IMR-90 (cell line): Measurements from ENCODE around the gene ZNF207. TPM values are rescaled to one million over a fixed set of nuclear protein-coding genes. Genes with fewer than 3 reads are reported as not detected.

Experiments used
- ATAC-seq: fragments of 200-7000 bp; cut with Tn5 transposase; 2 replicates; pipeline ENCODE4 v1.9.1; 2020; ENCODE audit warnings: low read depth, mild to moderate bottlenecking, moderate library complexity
- BruUV-seq: library from RNA; stranded (reverse); fragments of 400-500 nt; replicated peaks from 2 replicates; lab custom pipeline; 2021; lab: Mats Ljungman, UMichigan
- CTCF ChIA-PET: fragments of 300-600 bp; formaldehyde crosslinking; extraction: SDS; loops from one replicate; lab custom pipeline; 2021; ENCODE audit warnings: antibody characterized with exemption; lab: Yijun Ruan, JAX
- POLR2A ChIA-PET: fragments of 300-600 bp; sonication (Branson Sonifier 250); formaldehyde crosslinking; loops from one replicate; lab custom pipeline; 2022; ENCODE audit warnings: antibody characterized with exemption; ENCODE audit not compliant: unreplicated experiment; lab: Charles Lee
- DNase-seq: peaks from one replicate; pipeline ENCODE4 v3.0.0; 2013
- H2AFZ ChIP-seq: replicated peaks from 2 replicates; pipeline ENCODE3; 2013; ENCODE audit warnings: low read length, mild to moderate bottlenecking; ENCODE audit not compliant: poor library complexity
- H2AK5ac ChIP-seq: 2 replicates; pipeline ENCODE4 v1.6.1; 2013; ENCODE audit warnings: low read depth, low read length, inconsistent platforms
- H2AK9ac ChIP-seq: replicated peaks from 2 replicates; pipeline ENCODE3; 2013; ENCODE audit warnings: mild to moderate bottlenecking, low read depth, low read length, moderate library complexity; ENCODE audit not compliant: poor library complexity
- H2BK120ac ChIP-seq: 2 replicates; pipeline ENCODE4 v1.6.1; 2013; ENCODE audit warnings: low read depth, low read length, inconsistent platforms
- H2BK15ac ChIP-seq: 3 replicates; pipeline ENCODE4 v1.6.1; 2013; ENCODE audit warnings: low read depth, low read length, inconsistent platforms
- H2BK20ac ChIP-seq: 2 replicates; pipeline ENCODE4 v1.6.1; 2013; ENCODE audit warnings: low read depth, mild to moderate bottlenecking, inconsistent platforms, low read length, moderate library complexity
- H2BK5ac ChIP-seq: 2 replicates; pipeline ENCODE4 v1.6.1; 2013; ENCODE audit warnings: mild to moderate bottlenecking, low read depth, low read length, inconsistent platforms; ENCODE audit not compliant: poor library complexity, severe bottlenecking
- H3K14ac ChIP-seq: replicated peaks from 2 replicates; pipeline ENCODE4 v1.6.1; 2013; ENCODE audit warnings: low read depth, low read length, inconsistent platforms
- H3K18ac ChIP-seq: 2 replicates; pipeline ENCODE4 v1.6.1; 2013; ENCODE audit warnings: low read depth, low read length, control low read depth
- H3K23ac ChIP-seq: 2 replicates; pipeline ENCODE4 v1.6.1; 2013; ENCODE audit warnings: low read depth, low read length, inconsistent platforms
- H3K27ac ChIP-seq: 2 replicates; pipeline ENCODE4 v1.5.1; 2013; ENCODE audit warnings: mild to moderate bottlenecking, control low read depth, low read length; ENCODE audit not compliant: insufficient read depth
- H3K27me3 ChIP-seq: 2 replicates; pipeline ENCODE4 v1.6.1; 2013; ENCODE audit warnings: low read length; ENCODE audit not compliant: control insufficient read depth, insufficient read depth
- H3K36me3 ChIP-seq: 2 replicates; pipeline ENCODE4 v1.6.1; 2013; ENCODE audit warnings: low read length, mixed read lengths; ENCODE audit not compliant: control insufficient read depth, insufficient read depth
- H3K4ac ChIP-seq: 2 replicates; pipeline ENCODE4 v1.6.1; 2013; ENCODE audit warnings: low read depth, low read length, inconsistent platforms
- H3K4me1 ChIP-seq: 2 replicates; pipeline ENCODE4 v1.6.1; 2013; ENCODE audit warnings: low read length, mixed read lengths; ENCODE audit not compliant: control insufficient read depth, insufficient read depth
- H3K4me2 ChIP-seq: 2 replicates; pipeline ENCODE4 v1.6.1; 2013; ENCODE audit warnings: low read depth, mild to moderate bottlenecking, control low read depth, low read length, moderate library complexity
- H3K4me3 ChIP-seq: 2 replicates; pipeline ENCODE4 v1.5.1; 2013; ENCODE audit warnings: low read depth, mild to moderate bottlenecking, control low read depth, low read length, moderate library complexity; ENCODE audit not compliant: insufficient read depth
- H3K56ac ChIP-seq: 2 replicates; pipeline ENCODE4 v1.6.1; 2013; ENCODE audit warnings: low read length, inconsistent platforms; ENCODE audit not compliant: insufficient read depth; ENCODE audit errors: extremely low read depth
- H3K79me1 ChIP-seq, 2 experiments: 2 replicates each; pipeline ENCODE4 v1.6.1; 2013; ENCODE audit warnings: low read length in 2 of 2, inconsistent platforms in 1 of 2, low read depth in 1 of 2
- H3K9ac ChIP-seq: 2 replicates; pipeline ENCODE4 v1.6.1; 2013; ENCODE audit warnings: low read depth, low read length, control low read depth
- H3K9me1 ChIP-seq: 2 replicates; pipeline ENCODE4 v1.6.1; 2013; ENCODE audit warnings: low read length, inconsistent platforms; ENCODE audit not compliant: insufficient read depth
- H3K9me3 ChIP-seq: 2 replicates; pipeline ENCODE4 v1.6.1; 2013; ENCODE audit warnings: low read length; ENCODE audit not compliant: control insufficient read depth, insufficient read depth
- H4K20me1 ChIP-seq: 2 replicates; pipeline ENCODE4 v1.6.1; 2013; ENCODE audit warnings: low read length, inconsistent platforms; ENCODE audit not compliant: insufficient read depth
- H4K5ac ChIP-seq: 2 replicates; pipeline ENCODE4 v1.6.1; 2013; ENCODE audit warnings: mild to moderate bottlenecking, low read depth, low read length, control low read depth
- H4K8ac ChIP-seq, 2 experiments: 2 replicates each; pipeline ENCODE4 v1.6.1; 2013; ENCODE audit warnings: low read depth in 2 of 2, low read length in 2 of 2, control low read depth in 1 of 2, inconsistent platforms in 1 of 2
- H4K91ac ChIP-seq: 2 replicates; pipeline ENCODE4 v1.6.1; 2013; ENCODE audit warnings: low read depth, low read length, inconsistent platforms; ENCODE audit not compliant: insufficient read depth
- BHLHE40 ChIP-seq: fragments of 150-350 bp; IDR thresholded peaks from 2 replicates; pipeline ENCODE4 v1.6.1; 2016; ENCODE audit warnings: mild to moderate bottlenecking, low read depth, low read length
- CEBPB ChIP-seq: IDR thresholded peaks from 2 replicates; pipeline ENCODE4 v1.6.1; 2012; ENCODE audit warnings: low read depth, low read length, improper control_type of control experiment
- CHD1 ChIP-seq: IDR thresholded peaks from 2 replicates; pipeline ENCODE4 v1.6.1; 2012; ENCODE audit warnings: low read depth, low read length, improper control_type of control experiment
- FOS ChIP-seq: fragments of 150-350 bp; IDR thresholded peaks from 2 replicates; pipeline ENCODE4 v1.6.1; 2016; ENCODE audit warnings: low read depth, low read length
- MAZ ChIP-seq: IDR thresholded peaks from 2 replicates; pipeline ENCODE4 v1.6.1; 2012; ENCODE audit warnings: low read depth, mild to moderate bottlenecking, low read length, improper control_type of control experiment, moderate library complexity, borderline replicate concordance
- MXI1 ChIP-seq: IDR thresholded peaks from 2 replicates; pipeline ENCODE4 v1.6.1; 2012; ENCODE audit warnings: low read depth, mild to moderate bottlenecking, low read length, moderate library complexity, borderline replicate concordance
- NFE2L2 ChIP-seq: fragments of 150-350 bp; IDR thresholded peaks from 2 replicates; pipeline ENCODE4 v1.6.1; 2016; ENCODE audit warnings: low read depth, mild to moderate bottlenecking, low read length
- RCOR1 ChIP-seq: IDR thresholded peaks from 2 replicates; pipeline ENCODE4 v1.6.1; 2012; ENCODE audit warnings: mild to moderate bottlenecking, low read length, improper control_type of control experiment; ENCODE audit not compliant: insufficient replicate concordance
- RFX5 ChIP-seq: IDR thresholded peaks from 2 replicates; pipeline ENCODE4 v1.8.0; 2012; ENCODE audit warnings: low read depth, mild to moderate bottlenecking, low read length, moderate library complexity
- SMC3 ChIP-seq: fragments of 150-350 bp; IDR thresholded peaks from 2 replicates; pipeline ENCODE4 v1.6.1; 2016; ENCODE audit warnings: low read depth, mild to moderate bottlenecking, antibody characterized with exemption, low read length, moderate library complexity
- dilution Hi-C: fragments of 300-500 bp; cut with HindIII; formaldehyde crosslinking; loops from one replicate; pipeline ENCODE4 v1.14.3; 2018; ENCODE audit warnings: low sequenced_read_pairs; ENCODE audit not compliant: unreplicated experiment
- in situ Hi-C: fragments of 300-500 bp; cut with MboI; formaldehyde crosslinking; loops from 3 replicates; pipeline ENCODE4 v1.14.3; 2019; ENCODE audit warnings: low sequenced_read_pairs, inconsistent platforms, mixed read lengths
- intact Hi-C: fragments of 100-400 bp; cut with micrococcal nuclease; formaldehyde crosslinking; loops from 2 replicates; pipeline ENCODE4 v1.10.0; 2022
- polyA plus RNA-seq, 3 experiments: library from polyadenylated mRNA; depleted of rRNA; stranded (reverse); fragments of >200 nt; gene quantifications; 2 replicates each; pipeline ENCODE4 v1.2.3, GENCODE V29; 2012; ENCODE audit warnings: low replicate concordance in 1 of 3
- total RNA-seq: library from RNA; depleted of rRNA; stranded (reverse); fragments of >200 nt; gene quantifications from 2 replicates; pipeline ENCODE4 v1.2.3, GENCODE V29; 2012
- TF ChIP-seq, protein P1 (sequence below): fragments of 150-350 bp; IDR thresholded peaks from 2 replicates; pipeline ENCODE4 v1.6.1; 2017; ENCODE audit warnings: mild to moderate bottlenecking, antibody characterized with exemption, low read length, low read depth
- TF ChIP-seq, protein P2 (sequence below): conservative IDR thresholded peaks from 2 replicates; pipeline ENCODE4 v1.5.1; 2012; ENCODE audit warnings: mild to moderate bottlenecking, low read depth, low read length, improper control_type of control experiment

The ZNF207 gene
- total and polyA plus RNA-seq, 2 of the 4 experiments (the other 2 are of a cell fraction): 199 to 207 TPM

DNA sequence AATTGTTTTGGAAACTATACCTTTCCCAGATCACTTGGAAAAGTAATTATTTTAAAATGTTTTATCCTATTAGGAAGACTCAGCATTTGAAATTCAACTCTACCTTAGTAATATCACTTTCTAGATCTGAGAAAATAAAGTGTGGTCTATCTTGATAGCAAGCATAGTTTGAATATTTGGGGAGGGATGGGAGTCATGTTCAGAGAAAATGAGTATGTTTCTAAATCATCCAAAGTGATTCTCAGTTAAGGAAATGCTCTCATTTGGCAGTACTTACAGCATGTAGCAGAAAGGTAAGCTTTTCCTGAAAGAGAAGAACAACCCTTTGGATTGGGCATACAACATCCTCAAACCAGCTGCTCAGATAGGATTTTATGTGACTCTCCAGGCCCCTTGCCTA, 14.9 kb upstream of the ZNF207 start:
- dilution Hi-C loops (no loop called here), intact Hi-C loops (no loop called here), in situ Hi-C loops (no loop called here)
- no TSS peak for BruUV-seq
- no peak overlapping the region for H2AK9ac ChIP-seq
- no peak overlapping the region for H2AK5ac ChIP-seq
- no peaks in the 10 kb centered on the region for H3K27me3 ChIP-seq
- H2AFZ ChIP-seq: no peak overlapping the region
- DNase-seq (no peak), ATAC-seq (no peak)
- CTCF ChIA-PET: interaction anchor here (1.1 kb wide), 1 partner anchor 12 kb away, joined by 4 read pairs; no protein-coding TSS in a partner anchor
- H3K14ac ChIP-seq: no peak overlapping the region
- no peak overlapping the region for H4K8ac ChIP-seq
- H3K18ac ChIP-seq: no peak overlapping the region
- no peaks in the 10 kb centered on the region for H3K9me3 ChIP-seq
- H3K56ac ChIP-seq: no peak overlapping the region
- no peak overlapping the region for H3K4me2 ChIP-seq
- H2BK120ac ChIP-seq: no peak overlapping the region
- no peak overlapping the region for H3K27ac ChIP-seq
- no peak overlapping the region for H4K91ac ChIP-seq
- H4K20me1 ChIP-seq: no peaks in the 10 kb centered on the region
- POLR2A ChIA-PET: no interaction called here
- H2BK15ac ChIP-seq: no peak overlapping the region
- H3K9ac ChIP-seq: no peak overlapping the region
- no peaks in the 10 kb centered on the region for H3K4me1 ChIP-seq
- H3K9me1 ChIP-seq: peaks cover 7% of the 10 kb centered on the region
- H4K5ac ChIP-seq: no peak overlapping the region
- H2BK5ac ChIP-seq: no peak overlapping the region
- peaks cover 16% of the 10 kb centered on the region for H3K36me3 ChIP-seq
- H2BK20ac ChIP-seq: no peak overlapping the region
- no peak overlapping the region for H3K4ac ChIP-seq
- H3K4me3 ChIP-seq: no peak overlapping the region
- no peaks in the 10 kb centered on the region; a peak in 1 of 4 replicates for H3K79me1 ChIP-seq
- no peak overlapping the region for H3K23ac ChIP-seq
- TF ChIP-seq SMC3: no peak
- no peak for TF ChIP-seq FOS
- TF ChIP-seq MXI1: no peak
- no peak for TF ChIP-seq CHD1
- no peak for TF ChIP-seq NFE2L2
- no peak for TF ChIP-seq BHLHE40
- TF ChIP-seq RCOR1: no peak
- no peak for TF ChIP-seq CEBPB
- TF ChIP-seq, protein P1, sequence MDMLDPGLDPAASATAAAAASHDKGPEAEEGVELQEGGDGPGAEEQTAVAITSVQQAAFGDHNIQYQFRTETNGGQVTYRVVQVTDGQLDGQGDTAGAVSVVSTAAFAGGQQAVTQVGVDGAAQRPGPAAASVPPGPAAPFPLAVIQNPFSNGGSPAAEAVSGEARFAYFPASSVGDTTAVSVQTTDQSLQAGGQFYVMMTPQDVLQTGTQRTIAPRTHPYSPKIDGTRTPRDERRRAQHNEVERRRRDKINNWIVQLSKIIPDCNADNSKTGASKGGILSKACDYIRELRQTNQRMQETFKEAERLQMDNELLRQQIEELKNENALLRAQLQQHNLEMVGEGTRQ: no peak
- TF ChIP-seq, protein P2, sequence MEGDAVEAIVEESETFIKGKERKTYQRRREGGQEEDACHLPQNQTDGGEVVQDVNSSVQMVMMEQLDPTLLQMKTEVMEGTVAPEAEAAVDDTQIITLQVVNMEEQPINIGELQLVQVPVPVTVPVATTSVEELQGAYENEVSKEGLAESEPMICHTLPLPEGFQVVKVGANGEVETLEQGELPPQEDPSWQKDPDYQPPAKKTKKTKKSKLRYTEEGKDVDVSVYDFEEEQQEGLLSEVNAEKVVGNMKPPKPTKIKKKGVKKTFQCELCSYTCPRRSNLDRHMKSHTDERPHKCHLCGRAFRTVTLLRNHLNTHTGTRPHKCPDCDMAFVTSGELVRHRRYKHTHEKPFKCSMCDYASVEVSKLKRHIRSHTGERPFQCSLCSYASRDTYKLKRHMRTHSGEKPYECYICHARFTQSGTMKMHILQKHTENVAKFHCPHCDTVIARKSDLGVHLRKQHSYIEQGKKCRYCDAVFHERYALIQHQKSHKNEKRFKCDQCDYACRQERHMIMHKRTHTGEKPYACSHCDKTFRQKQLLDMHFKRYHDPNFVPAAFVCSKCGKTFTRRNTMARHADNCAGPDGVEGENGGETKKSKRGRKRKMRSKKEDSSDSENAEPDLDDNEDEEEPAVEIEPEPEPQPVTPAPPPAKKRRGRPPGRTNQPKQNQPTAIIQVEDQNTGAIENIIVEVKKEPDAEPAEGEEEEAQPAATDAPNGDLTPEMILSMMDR: no peak
- no peak for TF ChIP-seq RFX5
- TF ChIP-seq MAZ: no peak
